EL (cell line): ENCODE results near the gene HNF1B.
A peak's percentile ranks its signal among the peaks of the same experiment; 100 is the strongest.
"Not testable (repeated sequence)": the region's sequence is repeated elsewhere in the genome, so short reads cannot be mapped to it uniquely, and the experiment has no call there.

Experiments used
- DNase-seq: peaks from one replicate; pipeline ENCODE4 v3.0.0-alpha.2; 2016

The HNF1B gene

GRCh38 chr17:37744961-37745800 is at the start of gene HNF1B:
HNF1B (minus strand) TSS chr17:37745059; CDS start chr17:37744884, 175 bp downstream.
- DNase-seq, result no peak

- peak; percentile 68 for DNase-seq
Measured at GRCh38 chr17:37792787-37793186, 47.9 kb upstream of the HNF1B start.

GRCh38 chr17:37791447-37792399 is 46.9 kb upstream of the HNF1B start:
- DNase-seq, result peak; percentile 31

- DNase-seq, result no peak
Measured at GRCh38 chr17:37789771-37790541, 45.1 kb upstream of the HNF1B start.

- no peak for DNase-seq
Measured at GRCh38 chr17:37789021-37789565, 44.2 kb upstream of the HNF1B start.

GRCh38 chr17:37788526-37788925 is 43.7 kb upstream of the HNF1B start:
- DNase-seq, result no peak

- DNase-seq, result peak; percentile 28
Measured at GRCh38 chr17:37787055-37787757, 42.3 kb upstream of the HNF1B start.

- DNase-seq, result no peak
Measured at GRCh38 chr17:37786481-37786880, 41.6 kb upstream of the HNF1B start.

GRCh38 chr17:37782460-37782859 is 37.6 kb upstream of the HNF1B start:
- DNase-seq, result not testable (repeated sequence)

GRCh38 chr17:37781451-37781850 is 36.6 kb upstream of the HNF1B start:
- peak; percentile 34 for DNase-seq

- peak; percentile 61 for DNase-seq
Measured at GRCh38 chr17:37779554-37779953, 34.7 kb upstream of the HNF1B start.

GRCh38 chr17:37774504-37774903 is 29.6 kb upstream of the HNF1B start:
- DNase-seq, result no peak

- no peak for DNase-seq
Measured at GRCh38 chr17:37772982-37773381, 28.1 kb upstream of the HNF1B start.

GRCh38 chr17:37770631-37771518 is 26.0 kb upstream of the HNF1B start:
- DNase-seq, result peak; percentile 75

GRCh38 chr17:37769050-37769449 is 24.2 kb upstream of the HNF1B start:
- DNase-seq, result no peak

- DNase-seq, result no peak
Measured at GRCh38 chr17:37768438-37768837, 23.6 kb upstream of the HNF1B start.

GRCh38 chr17:37766971-37767370 is 22.1 kb upstream of the HNF1B start:
- no peak for DNase-seq

- no peak for DNase-seq
Measured at GRCh38 chr17:37764383-37764782, 19.5 kb upstream of the HNF1B start.

GRCh38 chr17:37762666-37763065 is 17.8 kb upstream of the HNF1B start:
- no peak for DNase-seq

- no peak for DNase-seq
Measured at GRCh38 chr17:37761961-37762360, 17.1 kb upstream of the HNF1B start.

- no peak for DNase-seq
Measured at GRCh38 chr17:37761059-37761458, 16.2 kb upstream of the HNF1B start.
